ENCODE measurements around the gene RSPH1.

- TF ChIP-seq, protein P1, sequence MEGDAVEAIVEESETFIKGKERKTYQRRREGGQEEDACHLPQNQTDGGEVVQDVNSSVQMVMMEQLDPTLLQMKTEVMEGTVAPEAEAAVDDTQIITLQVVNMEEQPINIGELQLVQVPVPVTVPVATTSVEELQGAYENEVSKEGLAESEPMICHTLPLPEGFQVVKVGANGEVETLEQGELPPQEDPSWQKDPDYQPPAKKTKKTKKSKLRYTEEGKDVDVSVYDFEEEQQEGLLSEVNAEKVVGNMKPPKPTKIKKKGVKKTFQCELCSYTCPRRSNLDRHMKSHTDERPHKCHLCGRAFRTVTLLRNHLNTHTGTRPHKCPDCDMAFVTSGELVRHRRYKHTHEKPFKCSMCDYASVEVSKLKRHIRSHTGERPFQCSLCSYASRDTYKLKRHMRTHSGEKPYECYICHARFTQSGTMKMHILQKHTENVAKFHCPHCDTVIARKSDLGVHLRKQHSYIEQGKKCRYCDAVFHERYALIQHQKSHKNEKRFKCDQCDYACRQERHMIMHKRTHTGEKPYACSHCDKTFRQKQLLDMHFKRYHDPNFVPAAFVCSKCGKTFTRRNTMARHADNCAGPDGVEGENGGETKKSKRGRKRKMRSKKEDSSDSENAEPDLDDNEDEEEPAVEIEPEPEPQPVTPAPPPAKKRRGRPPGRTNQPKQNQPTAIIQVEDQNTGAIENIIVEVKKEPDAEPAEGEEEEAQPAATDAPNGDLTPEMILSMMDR (IDR thresholded peaks at IDR 0.05), result no peak
- no peak for TF ChIP-seq EP300 (IDR thresholded peaks at IDR 0.05)
- no peak for TF ChIP-seq POLR2AphosphoS5 (IDR thresholded peaks at IDR 0.05)
Measured at GRCh38 chr21:42460391-42461184, 35.4 kb downstream of the RSPH1 start.
